HG02981 (cell line): Measurements from ENCODE around the gene LATS1.
"Not testable (repeated sequence)": the region's sequence is repeated elsewhere in the genome, so short reads cannot be mapped to it uniquely, and the experiment has no call there.

Experiments used
- ATAC-seq: cut with Tn5 transposase; IDR thresholded peaks from one replicate; pipeline ENCODE4 v1.9.1; 2021; ENCODE audit warnings: mild to moderate bottlenecking, moderate library complexity; ENCODE audit not compliant: unreplicated experiment

The LATS1 gene

DNA sequence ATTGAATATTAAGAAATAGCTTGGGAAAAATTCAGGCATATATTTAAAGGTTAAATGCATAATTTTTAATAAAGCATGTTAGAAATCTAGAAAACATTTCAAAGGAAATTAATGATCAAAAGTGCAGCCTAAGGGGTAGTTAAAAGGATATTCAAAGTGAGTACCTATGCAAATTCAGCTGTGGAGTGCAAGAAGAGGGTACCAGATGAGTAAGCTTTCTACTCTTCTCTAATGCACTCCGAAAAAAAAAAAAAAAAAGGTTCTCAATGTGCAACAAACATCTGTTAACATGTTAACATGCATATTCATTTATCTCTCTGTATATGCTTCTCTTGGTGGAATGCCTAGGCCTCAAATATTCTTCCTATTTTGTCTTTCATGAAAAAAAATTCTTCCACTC lies 37.4 kb downstream of the LATS1 start:
- no peak for ATAC-seq

DNA sequence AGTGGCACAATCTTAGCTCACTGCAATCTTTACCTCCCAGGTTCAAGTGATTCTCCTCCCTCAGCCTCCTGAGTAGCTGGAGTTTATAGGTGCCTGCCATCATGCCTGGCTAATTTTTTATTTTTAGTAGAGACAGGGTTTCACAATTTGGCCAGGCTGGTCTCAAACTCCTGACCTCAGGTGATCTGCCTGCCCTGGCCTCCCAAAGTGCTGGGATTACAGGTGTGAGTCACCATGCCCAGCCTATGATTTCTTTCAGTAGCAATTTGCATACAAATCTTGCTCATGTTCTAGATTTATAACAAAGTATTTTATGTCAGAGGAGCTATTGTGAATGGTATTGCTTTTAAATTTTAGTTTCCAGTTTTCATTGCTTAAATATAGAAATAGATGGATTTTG lies 45.6 kb downstream of the LATS1 start:
- not testable (repeated sequence) for ATAC-seq

DNA sequence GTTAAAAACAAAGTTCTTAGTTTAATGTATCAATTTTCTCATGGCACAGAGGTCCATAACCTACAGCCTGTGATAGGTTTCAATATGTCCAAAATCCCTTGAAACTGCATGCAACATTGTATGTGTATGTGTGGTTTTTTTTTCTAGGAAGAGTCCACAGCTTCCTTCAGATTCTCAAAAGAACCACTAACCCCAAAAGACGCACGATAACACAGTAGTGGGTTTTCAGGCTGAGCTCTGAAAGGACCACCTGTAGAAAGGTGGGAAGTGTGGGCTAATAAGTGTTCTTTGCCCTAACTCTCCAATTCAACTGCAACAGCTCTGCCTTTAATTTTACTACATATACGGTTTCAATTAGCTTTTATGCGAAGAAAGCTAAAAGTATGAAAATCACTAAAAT lies 57.9 kb downstream of the LATS1 start:
- ATAC-seq = no peak

DNA sequence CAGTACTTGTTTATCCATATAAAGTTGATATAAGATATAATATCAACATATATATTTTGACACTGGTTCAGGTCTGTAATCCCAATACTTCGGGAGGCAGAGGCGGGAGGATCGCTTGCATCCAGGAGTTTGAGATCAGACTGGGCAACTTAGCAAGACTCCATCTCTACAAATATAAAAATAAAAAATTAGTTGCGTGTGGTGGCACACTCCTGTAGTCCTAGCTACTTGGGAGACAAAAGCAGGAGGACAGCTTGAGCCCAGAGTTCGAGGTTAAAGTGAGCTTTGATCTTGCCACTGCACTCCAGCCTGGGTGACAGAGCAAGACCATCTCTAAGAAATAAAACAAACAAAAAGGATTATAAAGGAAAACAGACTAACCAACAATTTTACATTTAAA lies 60.5 kb downstream of the LATS1 start:
- ATAC-seq = no peak

DNA sequence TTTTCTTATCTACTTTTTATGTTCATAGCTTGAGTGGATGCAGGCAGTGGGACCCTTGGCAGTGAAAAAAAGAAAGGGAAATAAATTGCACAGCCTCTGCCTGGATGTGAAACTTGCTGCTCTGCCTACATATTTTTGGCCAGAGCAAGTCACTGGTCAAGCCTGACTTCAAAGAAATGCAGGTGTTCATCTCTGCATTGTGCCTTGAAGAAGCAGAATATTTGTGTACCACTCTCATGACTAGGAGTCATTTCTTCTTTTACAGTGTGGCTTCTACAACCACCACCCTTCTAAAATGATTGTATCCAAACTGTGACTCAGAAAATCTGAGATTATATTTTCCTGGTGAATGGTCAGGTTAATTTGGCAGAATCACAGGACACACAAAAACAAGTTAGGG lies 66.8 kb downstream of the LATS1 start:
- ATAC-seq = no peak

DNA sequence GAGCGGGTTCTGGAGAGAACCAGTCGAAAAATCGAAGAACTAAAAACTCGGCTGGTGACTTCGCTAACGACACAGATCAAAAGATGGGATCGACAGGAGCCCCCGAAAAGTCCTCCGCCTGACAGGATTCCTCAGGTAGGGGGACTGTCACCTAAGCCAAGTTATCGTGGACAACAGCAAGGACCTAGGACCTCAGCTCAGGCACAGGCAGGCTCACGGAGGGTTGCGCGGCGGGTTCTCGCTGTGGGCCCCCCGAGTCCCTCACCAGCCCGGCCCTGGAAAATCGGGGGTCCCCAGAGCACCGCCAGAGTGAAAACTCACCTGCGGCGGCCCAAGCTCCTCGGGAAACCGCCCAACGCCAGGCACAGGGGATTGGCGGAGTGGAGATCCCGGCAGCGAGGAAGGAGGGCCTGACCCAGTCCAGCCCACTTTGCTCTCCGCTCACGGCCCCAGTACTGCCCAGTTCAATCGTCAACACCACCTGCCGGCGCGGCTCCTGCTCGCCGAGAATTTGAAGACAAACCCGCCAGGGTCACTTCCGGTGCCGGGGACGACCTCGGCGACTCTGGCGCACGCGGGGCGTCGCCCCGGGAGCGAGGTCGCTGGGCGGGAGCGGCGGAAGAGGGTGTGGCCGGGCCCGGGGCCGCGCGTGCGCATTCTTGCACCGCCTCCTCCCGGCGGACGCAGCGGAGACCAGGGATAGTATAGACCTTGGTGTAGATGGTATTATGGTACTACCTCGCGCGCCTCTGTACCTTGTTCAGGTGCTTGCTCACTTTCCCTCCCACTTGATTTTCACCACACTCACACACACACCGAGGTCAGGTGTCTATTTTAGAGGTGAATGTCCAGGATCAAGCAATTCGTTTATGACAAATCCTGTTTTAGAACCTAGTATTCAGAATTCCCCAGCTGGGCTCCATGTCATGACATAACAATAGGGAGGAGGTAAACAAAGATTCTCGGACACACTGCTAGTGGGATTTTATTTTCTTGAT lies 69.5 kb downstream of the LATS1 start, which contains the start of gene KATNA1:
KATNA1 (minus strand) TSS at position 567 of the 998 bp plus-strand sequence. CDS start 10,167 bp downstream, outside the sequence.
- peak; percentile 90 for ATAC-seq

DNA sequence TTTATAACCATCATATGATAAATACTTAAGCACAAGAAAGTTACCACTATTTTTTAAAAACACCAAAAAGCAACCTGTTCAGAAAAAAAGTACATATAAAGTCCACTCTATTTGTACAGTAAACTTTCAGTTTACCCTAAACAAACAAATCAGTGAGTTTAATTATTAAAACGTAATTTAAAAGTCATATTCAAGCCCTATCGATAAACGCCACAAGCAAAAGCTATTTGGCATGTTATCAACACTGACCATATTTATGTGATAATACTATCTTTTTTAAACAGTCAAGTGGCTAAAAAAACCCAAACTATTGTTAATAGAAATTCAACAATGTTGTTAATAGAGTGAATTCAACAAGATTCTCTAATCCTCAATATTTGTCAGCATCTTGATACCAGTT lies 71.3 kb downstream of the LATS1 start:
- no peak for ATAC-seq

DNA sequence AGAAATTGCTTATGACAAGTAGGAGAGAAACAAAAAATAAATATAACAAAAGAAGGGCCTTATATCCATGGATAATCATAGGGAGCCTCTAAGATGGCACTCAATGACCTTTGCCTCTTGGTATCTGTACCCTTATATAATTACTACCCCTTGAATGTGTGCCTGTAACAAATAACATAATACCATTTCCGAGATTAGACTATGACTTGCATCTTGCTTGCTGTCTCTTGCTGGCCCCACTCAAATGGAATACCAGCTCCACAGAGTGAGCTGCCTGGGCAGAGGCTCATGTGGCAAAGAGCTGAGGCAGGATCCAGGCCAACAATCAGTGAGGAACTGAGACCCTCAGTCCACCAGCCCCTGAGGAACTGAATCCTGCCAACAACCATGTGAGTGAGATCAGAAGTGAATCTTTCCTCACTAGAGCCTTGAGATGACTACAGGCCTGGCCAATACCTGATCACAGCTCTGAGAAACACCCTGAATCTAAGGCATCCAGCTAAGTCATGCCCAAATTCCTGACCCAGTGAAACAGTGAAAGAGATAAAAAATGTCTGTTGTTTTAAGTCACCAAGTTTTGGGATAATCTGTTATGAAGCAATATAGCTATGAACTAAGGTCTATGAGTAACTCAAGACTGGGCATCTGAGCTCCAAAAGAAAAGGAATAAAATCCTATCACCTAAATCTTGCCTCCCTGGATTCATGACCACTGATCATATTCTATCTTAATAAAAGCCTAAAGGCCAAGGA lies 74.9 kb downstream of the LATS1 start:
- no peak for ATAC-seq

DNA sequence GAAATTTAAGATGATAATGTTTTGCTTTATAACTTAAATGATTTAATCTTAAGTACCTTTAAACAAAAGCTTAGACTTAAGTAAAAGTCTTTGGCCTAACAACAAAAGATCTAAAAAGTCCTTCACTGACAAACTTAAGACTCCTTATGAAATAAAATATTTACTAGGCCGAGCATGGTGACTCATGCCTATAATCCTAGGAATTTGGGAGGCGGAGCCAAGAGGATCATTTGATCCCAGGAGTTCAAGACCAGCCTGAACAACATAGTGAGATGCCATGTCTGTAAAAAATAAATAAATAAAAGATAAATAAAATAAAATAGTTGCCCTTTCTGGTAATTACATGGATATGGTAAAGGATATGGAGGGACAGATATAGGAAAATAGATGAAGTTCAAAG lies 81.8 kb downstream of the LATS1 start:
- ATAC-seq = no peak

DNA sequence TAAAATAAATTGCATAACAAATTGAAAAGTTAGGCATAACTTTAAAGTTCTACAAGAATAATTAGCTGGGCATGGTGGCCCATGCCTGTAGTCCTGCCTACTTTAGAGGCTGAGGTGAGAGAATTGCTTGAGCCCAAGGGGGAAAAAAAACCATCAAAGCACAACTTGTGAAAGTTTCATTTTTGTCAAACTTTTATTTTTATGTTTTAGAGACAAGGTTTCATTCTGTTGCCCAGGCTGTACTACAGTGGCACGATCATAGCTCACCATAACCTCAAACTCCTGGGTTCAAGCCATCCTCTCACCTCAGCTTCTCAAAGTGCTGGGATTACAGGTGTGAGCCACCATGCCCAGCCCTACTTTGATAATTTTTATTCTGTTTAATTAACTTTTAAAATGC lies 83.6 kb downstream of the LATS1 start:
- ATAC-seq = no peak

DNA sequence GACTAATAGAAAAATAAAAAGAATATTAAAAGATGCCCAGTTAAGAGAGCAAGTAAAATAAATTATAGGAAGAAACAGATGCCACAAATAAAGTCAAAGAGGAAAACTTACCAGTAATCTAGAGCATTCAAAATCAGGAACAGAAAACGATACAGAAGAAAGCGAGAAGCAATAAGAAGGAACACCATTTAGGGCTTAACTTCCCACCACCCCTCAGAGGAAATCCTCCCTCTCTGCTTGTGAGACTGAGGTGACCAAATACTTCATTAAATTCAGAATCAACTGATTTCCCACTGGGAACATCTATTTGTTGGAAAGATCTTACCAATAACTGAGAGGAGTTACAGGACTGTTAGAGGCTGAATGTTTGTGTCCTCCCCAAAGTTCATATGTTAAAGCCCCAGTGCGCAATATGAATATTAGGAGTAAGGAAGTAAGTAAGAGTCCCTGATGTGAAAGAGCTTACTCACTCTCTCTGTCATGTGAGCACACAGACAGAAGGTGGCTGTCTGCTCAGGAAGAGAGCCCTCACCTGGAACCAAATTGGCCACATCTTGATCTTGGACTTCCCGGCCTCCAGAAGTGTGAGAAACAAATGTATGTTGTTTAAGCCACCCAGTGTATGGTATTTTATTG lies 88.9 kb downstream of the LATS1 start:
- peak; percentile 72 for ATAC-seq

DNA sequence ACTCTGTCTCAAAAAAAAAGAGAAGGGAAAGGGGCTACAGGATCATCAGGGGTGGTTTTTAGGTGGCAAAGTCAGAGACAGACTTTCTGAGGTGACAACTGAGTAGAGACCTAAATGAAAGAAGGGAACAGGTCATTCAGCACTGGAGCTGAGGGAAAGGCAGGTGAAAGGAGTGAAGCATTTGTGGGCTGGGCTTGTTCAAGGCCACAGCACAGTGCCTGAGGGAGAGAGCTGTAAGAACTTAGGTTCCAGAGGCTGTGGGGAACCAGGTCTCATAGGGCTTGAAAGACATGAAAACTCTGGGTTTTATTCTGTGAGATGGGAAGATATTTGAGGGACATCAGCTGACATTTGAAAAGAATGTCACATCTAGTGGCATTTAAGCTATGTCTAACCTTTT lies 90.2 kb downstream of the LATS1 start:
- ATAC-seq = no peak

DNA sequence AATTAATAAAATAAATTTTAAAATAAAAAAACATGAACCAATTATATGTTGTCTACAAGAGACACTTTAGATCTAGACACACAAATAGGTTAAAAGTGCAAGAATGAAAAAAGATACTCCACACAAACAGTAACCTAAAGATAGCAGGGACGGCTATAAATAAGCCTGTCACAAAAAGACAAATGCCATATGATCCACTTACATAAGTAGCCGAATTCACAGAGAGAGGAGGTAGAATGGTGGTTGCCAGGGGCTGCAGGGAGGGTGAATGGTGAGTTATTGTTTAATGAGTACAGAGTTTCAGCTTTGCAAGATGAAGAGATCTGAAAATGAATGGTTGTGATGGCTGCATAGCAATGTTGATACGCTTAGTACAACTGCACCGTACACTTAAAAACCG lies 102.1 kb downstream of the LATS1 start:
- ATAC-seq = no peak

DNA sequence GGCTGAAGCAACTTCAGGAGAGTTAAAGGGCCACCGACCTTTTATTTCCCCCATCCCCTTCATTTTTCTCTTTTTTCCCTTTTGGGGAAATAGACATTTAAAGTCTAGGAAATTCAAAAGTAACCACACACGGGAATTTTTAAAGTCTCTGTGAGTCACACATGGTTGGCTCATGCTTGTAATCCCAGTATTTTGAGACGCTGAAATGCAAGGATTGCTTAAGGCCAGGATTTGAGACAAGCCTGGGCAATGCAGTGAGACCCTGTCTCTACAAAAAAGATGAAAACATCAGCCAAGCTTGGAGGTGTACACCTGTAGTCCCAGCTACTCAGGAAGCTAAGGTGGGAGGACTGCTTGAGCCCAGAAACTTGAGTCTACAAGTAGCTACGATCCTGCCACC lies 103.6 kb downstream of the LATS1 start:
- no peak for ATAC-seq

DNA sequence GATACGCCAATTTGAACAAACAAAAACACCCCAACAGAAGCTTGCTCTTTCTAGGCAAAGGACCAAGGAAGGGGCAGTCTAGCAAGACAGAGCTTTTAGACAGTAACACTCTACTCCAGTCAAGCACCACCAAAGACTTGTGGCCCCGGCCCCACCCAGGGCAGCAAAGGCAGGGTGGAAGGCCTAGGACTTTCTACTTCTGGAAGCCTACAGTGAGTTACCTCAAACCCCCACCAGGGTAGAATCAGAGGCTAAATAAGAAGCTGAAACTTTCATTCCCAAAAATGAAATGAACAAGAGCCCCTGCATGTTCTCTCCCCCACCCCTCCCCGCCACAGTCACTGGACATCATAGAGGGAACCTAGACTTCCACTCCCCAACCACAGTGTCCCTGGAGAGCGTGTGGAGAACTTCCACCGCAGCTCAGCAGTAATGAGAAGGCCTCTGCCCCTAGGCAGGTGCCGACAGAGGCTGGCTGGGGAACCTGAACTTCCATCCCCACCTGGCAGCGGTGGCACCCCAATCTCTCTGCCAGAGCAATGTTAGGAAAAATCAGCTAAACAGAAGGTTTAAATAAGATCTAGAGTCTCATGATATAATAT lies 109.4 kb downstream of the LATS1 start:
- ATAC-seq = peak; percentile 58
